Measurements from ENCODE around the gene RBBP8.

RBBP8 gene

GRCh38 chr18:23058746-23059415 lies 125.8 kb downstream of the RBBP8 start:
- Histone ChIP-seq H3F3A (ENCODE audit: insufficient read depth) (no peaks in the 10 kb centered on the region), H3K9ac (ENCODE audit: low read length) (no peak overlapping the region), H2AFZ (ENCODE audit: low read depth, low read length, severe bottlenecking) (no peak overlapping the region), H3K27me3 (ENCODE audit: low read length) (no peaks in the 10 kb centered on the region), H3K4me2 (ENCODE audit: low read depth, low read length, poor library complexity, severe bottlenecking) (no peak overlapping the region), H3K9me3 (ENCODE audit: insufficient read depth, low read length) (peaks cover 8% of the 10 kb centered on the region; the same call in 1 of the 2 replicates), H3K36me3 (ENCODE audit: low read length) (no peaks in the 10 kb centered on the region), H3K79me2 (ENCODE audit: insufficient read depth, low read length) (no peaks in the 10 kb centered on the region), H3K9me2 (replicated peaks; ENCODE audit: insufficient read depth, low read length) (no peaks in the 10 kb centered on the region), H4K20me1 (ENCODE audit: low read depth, low read length) (no peaks in the 10 kb centered on the region), H3K4me3 (ENCODE audit: insufficient read depth, low read length, poor library complexity, severe bottlenecking) (no peak overlapping the region), H3K27ac (ENCODE audit: low read depth, low read length) (no peak overlapping the region)
- TF ChIP-seq EZH2phosphoT487 (conservative IDR thresholded peaks at IDR 0.05; ENCODE audit: low read length): no peak
- TF ChIP-seq, protein P1, sequence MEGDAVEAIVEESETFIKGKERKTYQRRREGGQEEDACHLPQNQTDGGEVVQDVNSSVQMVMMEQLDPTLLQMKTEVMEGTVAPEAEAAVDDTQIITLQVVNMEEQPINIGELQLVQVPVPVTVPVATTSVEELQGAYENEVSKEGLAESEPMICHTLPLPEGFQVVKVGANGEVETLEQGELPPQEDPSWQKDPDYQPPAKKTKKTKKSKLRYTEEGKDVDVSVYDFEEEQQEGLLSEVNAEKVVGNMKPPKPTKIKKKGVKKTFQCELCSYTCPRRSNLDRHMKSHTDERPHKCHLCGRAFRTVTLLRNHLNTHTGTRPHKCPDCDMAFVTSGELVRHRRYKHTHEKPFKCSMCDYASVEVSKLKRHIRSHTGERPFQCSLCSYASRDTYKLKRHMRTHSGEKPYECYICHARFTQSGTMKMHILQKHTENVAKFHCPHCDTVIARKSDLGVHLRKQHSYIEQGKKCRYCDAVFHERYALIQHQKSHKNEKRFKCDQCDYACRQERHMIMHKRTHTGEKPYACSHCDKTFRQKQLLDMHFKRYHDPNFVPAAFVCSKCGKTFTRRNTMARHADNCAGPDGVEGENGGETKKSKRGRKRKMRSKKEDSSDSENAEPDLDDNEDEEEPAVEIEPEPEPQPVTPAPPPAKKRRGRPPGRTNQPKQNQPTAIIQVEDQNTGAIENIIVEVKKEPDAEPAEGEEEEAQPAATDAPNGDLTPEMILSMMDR (IDR thresholded peaks at IDR 0.05; ENCODE audit: insufficient read depth, low read length, poor library complexity, severe bottlenecking): no peak

DNA sequence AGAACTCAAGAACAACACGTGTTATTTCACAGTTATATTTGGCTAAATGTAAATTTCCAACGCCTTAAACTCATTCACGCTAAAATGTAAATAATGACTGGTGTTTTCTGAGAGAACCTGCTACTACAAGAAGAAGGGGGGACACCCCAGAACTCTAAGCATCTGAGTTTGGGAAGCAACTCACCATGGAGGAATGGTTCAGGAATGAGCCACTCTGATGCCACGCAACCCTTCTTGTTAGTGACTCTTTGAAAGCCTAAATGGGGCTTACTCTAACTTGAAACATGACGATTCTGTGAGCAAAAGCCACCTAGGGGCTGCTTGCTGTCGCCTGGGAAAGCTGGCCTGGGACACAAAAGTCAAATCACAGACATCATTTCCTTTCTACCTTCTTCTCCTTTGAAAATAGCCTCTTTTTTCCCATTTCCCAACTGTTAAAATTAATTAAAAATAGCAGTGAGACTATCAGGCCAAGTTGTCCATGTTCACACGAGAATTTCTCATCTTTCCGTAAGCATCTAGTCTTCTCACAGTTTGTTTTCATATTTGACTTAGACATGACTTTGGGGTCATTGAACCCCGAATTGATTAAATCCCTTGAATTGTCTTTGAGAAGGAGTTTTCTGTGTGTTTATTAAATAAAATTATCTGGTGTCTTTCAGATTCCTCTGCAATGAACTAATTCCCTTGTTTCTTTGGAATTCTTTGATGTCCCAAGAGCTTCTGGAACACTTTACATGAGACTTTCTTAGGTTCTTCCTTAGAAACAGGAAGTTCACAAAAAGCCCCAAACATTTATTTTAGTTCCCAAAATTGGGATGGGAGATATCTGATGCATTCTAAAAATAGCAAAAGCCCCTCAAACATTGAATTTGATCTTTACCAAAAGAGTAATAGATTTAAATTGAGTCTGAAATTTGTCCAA lies 126.7 kb downstream of the RBBP8 start:
- no peak overlapping the region for H2AFZ ChIP-seq (ENCODE audit: low read depth, low read length, severe bottlenecking)
- no peaks in the 10 kb centered on the region for H3F3A ChIP-seq (ENCODE audit: insufficient read depth)
- no peak overlapping the region for H3K4me3 ChIP-seq (ENCODE audit: insufficient read depth, low read length, poor library complexity, severe bottlenecking)
- no peaks in the 10 kb centered on the region for H4K20me1 ChIP-seq (ENCODE audit: low read depth, low read length)
- H3K36me3 ChIP-seq (ENCODE audit: low read length): no peaks in the 10 kb centered on the region
- TF ChIP-seq, protein P1 (IDR thresholded peaks at IDR 0.05; ENCODE audit: insufficient read depth, low read length, poor library complexity, severe bottlenecking): no peak
- 0 out of 2 replicates have a peak, but pooled peaks have one; percentile 26 for TF ChIP-seq EZH2phosphoT487 (conservative IDR thresholded peaks at IDR 0.05; ENCODE audit: low read length)
- no peaks in the 10 kb centered on the region for H3K9me2 ChIP-seq (replicated peaks; ENCODE audit: insufficient read depth, low read length)
- H3K4me2 ChIP-seq (ENCODE audit: low read depth, low read length, poor library complexity, severe bottlenecking): no peak overlapping the region
- peaks cover 8% of the 10 kb centered on the region; the same call in 1 of the 2 replicates for H3K9me3 ChIP-seq (ENCODE audit: insufficient read depth, low read length)
- no peak overlapping the region for H3K27ac ChIP-seq (ENCODE audit: low read depth, low read length)
- H3K9ac ChIP-seq (ENCODE audit: low read length): no peak overlapping the region
- H3K27me3 ChIP-seq (ENCODE audit: low read length): no peaks in the 10 kb centered on the region
- no peaks in the 10 kb centered on the region for H3K79me2 ChIP-seq (ENCODE audit: insufficient read depth, low read length)

DNA sequence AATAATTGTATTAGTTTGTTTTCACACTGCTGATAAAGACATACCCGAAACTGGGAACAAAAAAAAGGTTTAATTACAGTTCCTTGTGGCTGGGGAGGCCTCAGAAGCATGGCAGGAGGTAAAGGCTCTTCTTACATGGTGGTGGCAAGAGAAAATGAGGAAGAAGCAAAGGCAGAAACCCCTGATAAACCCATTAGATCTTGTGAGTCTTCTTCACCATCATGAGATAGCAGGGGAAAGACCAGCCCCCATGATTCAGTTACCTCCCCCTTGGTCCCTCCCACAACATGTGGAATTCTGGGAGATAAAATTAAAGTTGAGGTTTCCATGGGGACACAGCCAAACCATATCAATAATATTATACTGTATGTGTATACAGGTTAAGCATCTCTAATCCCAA lies 128.9 kb downstream of the RBBP8 start:
- no peak for TF ChIP-seq EZH2phosphoT487 (conservative IDR thresholded peaks at IDR 0.05; ENCODE audit: low read length)
- TF ChIP-seq, protein P1 (IDR thresholded peaks at IDR 0.05; ENCODE audit: insufficient read depth, low read length, poor library complexity, severe bottlenecking): no peak
- no peaks in the 10 kb centered on the region for H4K20me1 ChIP-seq (ENCODE audit: low read depth, low read length)
- no peaks in the 10 kb centered on the region for H3K79me2 ChIP-seq (ENCODE audit: insufficient read depth, low read length)
- peaks cover 8% of the 10 kb centered on the region; the same call in 1 of the 2 replicates for H3K9me3 ChIP-seq (ENCODE audit: insufficient read depth, low read length)
- no peak overlapping the region for H3K27ac ChIP-seq (ENCODE audit: low read depth, low read length)
- H3K27me3 ChIP-seq (ENCODE audit: low read length): no peaks in the 10 kb centered on the region
- H3K4me3 ChIP-seq (ENCODE audit: insufficient read depth, low read length, poor library complexity, severe bottlenecking): no peak overlapping the region
- H3K4me2 ChIP-seq (ENCODE audit: low read depth, low read length, poor library complexity, severe bottlenecking): no peak overlapping the region
- no peaks in the 10 kb centered on the region for H3K36me3 ChIP-seq (ENCODE audit: low read length)
- no peaks in the 10 kb centered on the region for H3F3A ChIP-seq (ENCODE audit: insufficient read depth)
- no peak overlapping the region for H2AFZ ChIP-seq (ENCODE audit: low read depth, low read length, severe bottlenecking)
- H3K9ac ChIP-seq (ENCODE audit: low read length): no peak overlapping the region
- no peaks in the 10 kb centered on the region for H3K9me2 ChIP-seq (replicated peaks; ENCODE audit: insufficient read depth, low read length)
